ENCODE data around the gene ADAM33.

ADAM33 gene

GRCh38 chr20:3669710-3670367 is 12.0 kb downstream of the ADAM33 start:
- DNase-seq (ENCODE audit: low read depth, low spot score) = no peak

- no peak for DNase-seq (ENCODE audit: low read depth, low spot score)
Observed at GRCh38 chr20:3667434-3668037, 14.3 kb downstream of the ADAM33 start.

DNA sequence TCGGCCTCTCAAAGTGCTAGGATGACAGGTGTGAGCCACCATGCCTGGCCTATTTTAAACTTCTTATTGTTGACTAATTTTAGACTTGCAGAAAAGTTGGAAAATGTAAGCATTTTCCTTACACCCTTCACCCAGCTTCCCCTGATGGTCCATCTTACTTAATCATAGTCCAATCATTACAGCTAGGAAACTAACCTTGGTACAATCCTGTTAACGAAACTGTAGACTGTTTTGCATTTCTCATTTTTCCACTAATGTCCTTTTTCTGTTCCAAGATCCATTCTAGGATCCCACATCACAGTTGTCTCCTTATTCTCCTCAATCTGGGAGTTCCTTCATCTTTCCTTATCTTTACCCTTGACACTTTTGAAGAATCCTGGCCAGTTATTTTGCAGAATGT is 18.0 kb downstream of the ADAM33 start:
- no peak for DNase-seq (ENCODE audit: low read depth, low spot score)

GRCh38 chr20:3663031-3663701 is 18.6 kb downstream of the ADAM33 start, which contains the start of gene GFRA4:
GFRA4 (minus strand) TSS chr20:3663399; CDS start chr20:3663399, 0 bp downstream.
- DNase-seq (ENCODE audit: low read depth, low spot score) = no peak

GRCh38 chr20:3661814-3662665 is 19.8 kb downstream of the ADAM33 start:
- no peak for DNase-seq (ENCODE audit: low read depth, low spot score)

- no peak for DNase-seq (ENCODE audit: low read depth, low spot score)
Observed at GRCh38 chr20:3661060-3661813, 20.6 kb downstream of the ADAM33 start.

DNA sequence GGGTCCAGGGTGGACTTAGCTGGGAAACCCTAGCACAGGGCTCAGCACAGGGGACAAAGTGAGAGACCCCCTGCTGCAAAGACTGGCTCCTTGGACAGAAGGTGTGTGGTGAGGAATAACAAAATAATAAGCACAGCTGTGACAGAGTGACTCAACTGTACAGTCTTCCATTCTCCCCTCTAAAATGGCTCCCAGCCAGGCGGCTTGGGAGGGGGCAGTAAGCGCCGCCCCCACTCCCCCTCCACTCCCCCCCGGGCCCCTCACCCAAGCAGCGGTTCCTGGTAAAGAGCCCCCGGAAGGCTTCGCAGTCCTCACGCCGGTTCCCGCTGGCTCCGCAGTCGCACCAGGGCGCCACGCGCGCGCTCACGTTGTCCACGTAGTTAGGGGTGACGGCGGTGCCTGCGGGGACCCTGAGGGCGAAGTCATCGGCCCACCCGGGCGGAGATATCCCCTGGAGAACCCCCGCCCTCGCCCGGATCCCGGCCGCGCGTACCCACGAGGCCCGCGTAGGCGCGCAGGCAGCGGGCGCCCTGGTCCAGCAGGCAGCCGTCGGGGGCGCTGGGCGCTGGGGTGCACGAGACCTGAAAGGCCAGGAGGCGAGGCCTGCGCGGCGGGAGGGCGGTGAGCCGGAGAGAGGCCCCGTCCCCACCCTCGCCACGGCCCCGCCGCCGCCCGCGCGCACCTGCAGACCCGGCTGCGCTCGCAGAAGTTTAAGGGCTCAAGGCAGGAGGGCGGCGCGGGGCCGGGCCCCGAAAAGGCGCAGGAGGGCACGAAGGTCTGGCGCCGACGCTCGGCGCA is 21.3 kb downstream of the ADAM33 start:
- no peak for DNase-seq (ENCODE audit: low read depth, low spot score)

DNA sequence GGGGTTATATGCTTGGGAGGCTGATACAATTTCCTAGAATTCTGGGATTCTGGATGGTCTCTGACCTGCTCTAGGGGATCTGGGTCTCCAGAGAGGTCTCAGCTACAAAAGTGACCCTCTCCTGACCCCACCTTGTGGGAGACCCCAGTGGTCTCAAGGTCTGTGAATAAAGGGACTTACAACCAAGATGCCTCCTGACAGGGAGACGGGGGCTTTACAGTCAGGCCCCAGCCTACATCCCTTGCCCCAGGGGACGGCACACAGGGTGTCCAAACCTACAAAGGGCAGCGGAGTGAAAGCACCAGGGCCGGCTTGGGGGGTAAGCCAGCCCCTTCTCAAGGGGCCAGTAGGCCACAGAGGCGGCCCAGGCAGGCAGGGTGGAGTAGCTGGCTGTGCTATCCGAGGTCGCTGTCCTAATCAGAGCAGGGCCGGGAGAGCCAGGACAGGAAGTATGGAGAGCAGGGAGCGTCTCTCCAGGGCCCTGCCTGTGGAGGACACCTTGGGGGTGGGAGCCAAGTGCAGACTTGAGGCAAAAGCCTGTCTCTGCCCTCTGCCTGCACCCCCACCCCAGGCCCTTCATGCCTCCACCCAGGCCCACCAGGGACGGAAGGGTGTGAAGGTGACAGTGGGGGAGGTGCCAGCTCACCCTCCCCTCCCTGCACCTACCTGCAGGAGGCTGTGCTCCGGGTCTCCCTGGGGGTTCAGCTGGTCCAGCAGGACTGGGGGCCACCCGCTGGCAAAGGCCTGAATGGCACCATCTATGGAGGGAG is 22.1 kb downstream of the ADAM33 start:
- no peak for DNase-seq (ENCODE audit: low read depth, low spot score)

- no peak for DNase-seq (ENCODE audit: low read depth, low spot score)
Observed at GRCh38 chr20:3658716-3659491, 22.9 kb downstream of the ADAM33 start.

- no peak for DNase-seq (ENCODE audit: low read depth, low spot score)
Observed at GRCh38 chr20:3658019-3658715, 23.6 kb downstream of the ADAM33 start.

- no peak for DNase-seq (ENCODE audit: low read depth, low spot score)
Observed at GRCh38 chr20:3655131-3655405, 26.7 kb downstream of the ADAM33 start.

GRCh38 chr20:3654326-3655130 is 27.3 kb downstream of the ADAM33 start:
- no peak for DNase-seq (ENCODE audit: low read depth, low spot score)

- DNase-seq (ENCODE audit: low read depth, low spot score) = no peak
Observed at GRCh38 chr20:3653921-3654320, 27.9 kb downstream of the ADAM33 start.

- DNase-seq (ENCODE audit: low read depth, low spot score) = no peak
Observed at GRCh38 chr20:3652676-3653596, 28.9 kb downstream of the ADAM33 start.

DNA sequence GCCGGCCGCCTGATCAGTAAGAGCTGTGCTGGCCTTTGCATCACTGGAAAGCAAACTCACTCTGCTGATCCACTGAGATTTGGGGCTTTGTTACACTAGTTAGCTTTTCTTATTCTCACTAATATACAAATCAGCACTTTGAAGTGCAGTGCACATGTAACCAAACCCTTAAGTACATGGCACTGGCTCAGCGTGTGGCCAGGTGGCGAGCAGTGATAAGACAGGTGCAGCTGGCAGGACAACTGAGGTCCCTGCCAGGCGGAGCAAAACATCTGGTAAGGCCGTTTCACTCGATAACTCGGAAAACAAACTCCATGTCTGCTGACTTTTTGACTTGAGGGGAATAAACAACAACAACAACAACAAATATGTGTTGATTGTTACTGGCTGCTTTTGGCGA is 29.6 kb downstream of the ADAM33 start:
- DNase-seq (ENCODE audit: low read depth, low spot score) = no peak

DNA sequence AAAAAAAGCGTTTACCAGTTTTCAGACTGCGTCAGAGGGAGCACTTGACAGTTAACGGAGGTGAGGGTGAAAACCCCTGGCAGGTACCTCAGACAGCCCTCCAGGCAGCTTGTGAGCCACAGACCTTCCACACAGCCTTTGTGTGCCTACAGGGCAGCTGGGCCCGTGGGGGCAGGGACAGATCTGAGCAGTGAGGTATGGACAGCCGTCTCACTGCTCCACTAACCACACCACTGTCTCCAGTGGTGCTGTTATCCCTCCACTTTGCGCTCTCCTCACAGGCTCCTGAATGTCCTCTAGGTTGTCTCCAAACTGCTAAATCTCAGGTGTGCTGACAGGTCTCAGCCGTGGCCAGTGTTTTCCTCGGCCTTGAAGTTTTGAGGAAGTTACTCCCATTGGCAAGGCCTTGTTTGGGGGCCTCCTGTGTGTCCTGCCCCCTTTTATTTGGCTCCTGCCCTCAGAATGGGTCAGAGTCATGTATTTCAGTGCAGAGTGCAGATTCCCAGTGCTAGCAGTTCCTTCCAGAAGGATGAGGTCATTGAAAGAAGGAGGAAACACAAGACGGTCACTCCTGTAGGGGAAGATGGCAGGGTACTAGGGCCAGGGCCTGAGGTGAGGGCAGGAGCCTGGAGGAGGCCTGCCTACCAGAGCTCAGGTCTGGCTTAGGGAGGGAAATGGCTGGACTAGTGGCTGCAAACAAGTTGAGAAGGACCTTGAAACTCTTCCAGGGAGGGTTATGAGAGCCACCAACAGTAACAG is 30.4 kb downstream of the ADAM33 start:
- no peak for DNase-seq (ENCODE audit: low read depth, low spot score)
